Ishikawa (cell line): ENCODE data around the gene CCDC57.

ENCODE experiments used
- CEBPB ChIP-seq: IDR thresholded peaks from 2 replicates; pipeline ENCODE4 v1.6.1; 2012
- CREB1 ChIP-seq: IDR thresholded peaks from 2 replicates; pipeline ENCODE4 v1.6.1; 2012; ENCODE audit warnings: low read depth
- EGR1 ChIP-seq: IDR thresholded peaks from 2 replicates; pipeline ENCODE4 v1.6.1; 2012
- EP300 ChIP-seq: IDR thresholded peaks from 2 replicates; pipeline ENCODE4 v1.6.1; 2012; ENCODE audit warnings: borderline replicate concordance
- FOXM1 ChIP-seq: IDR thresholded peaks from 2 replicates; pipeline ENCODE4 v1.6.1; 2012; ENCODE audit warnings: low read depth, borderline replicate concordance
- NFIC ChIP-seq: IDR thresholded peaks from 2 replicates; pipeline ENCODE4 v1.6.1; 2012
- RAD21 ChIP-seq: IDR thresholded peaks from 2 replicates; pipeline ENCODE4 v1.6.1; 2012; ENCODE audit warnings: low read depth
- TAF1 ChIP-seq: IDR thresholded peaks from 2 replicates; pipeline ENCODE4 v1.6.1; 2012; ENCODE audit warnings: low read depth, mild to moderate bottlenecking
- TCF12 ChIP-seq: IDR thresholded peaks from 2 replicates; pipeline ENCODE4 v1.6.1; 2012; ENCODE audit warnings: low read depth
- TEAD4 ChIP-seq: IDR thresholded peaks from 2 replicates; pipeline ENCODE4 v1.6.1; 2012
- USF1 ChIP-seq: IDR thresholded peaks from 2 replicates; pipeline ENCODE4 v1.6.1; 2012
- YY1 ChIP-seq: IDR thresholded peaks from 2 replicates; pipeline ENCODE4 v1.6.1; 2012; ENCODE audit warnings: low read depth
- ZBTB7A ChIP-seq: IDR thresholded peaks from 2 replicates; pipeline ENCODE4 v1.6.1; 2012; ENCODE audit warnings: low read depth
- TF ChIP-seq, protein P1 (sequence below): IDR thresholded peaks from 2 replicates; pipeline ENCODE4 v1.6.1; 2012; ENCODE audit warnings: low read depth, mild to moderate bottlenecking
- TF ChIP-seq, protein P2 (sequence below): IDR thresholded peaks from 2 replicates; pipeline ENCODE4 v1.6.1; 2012

Gene CCDC57

DNA sequence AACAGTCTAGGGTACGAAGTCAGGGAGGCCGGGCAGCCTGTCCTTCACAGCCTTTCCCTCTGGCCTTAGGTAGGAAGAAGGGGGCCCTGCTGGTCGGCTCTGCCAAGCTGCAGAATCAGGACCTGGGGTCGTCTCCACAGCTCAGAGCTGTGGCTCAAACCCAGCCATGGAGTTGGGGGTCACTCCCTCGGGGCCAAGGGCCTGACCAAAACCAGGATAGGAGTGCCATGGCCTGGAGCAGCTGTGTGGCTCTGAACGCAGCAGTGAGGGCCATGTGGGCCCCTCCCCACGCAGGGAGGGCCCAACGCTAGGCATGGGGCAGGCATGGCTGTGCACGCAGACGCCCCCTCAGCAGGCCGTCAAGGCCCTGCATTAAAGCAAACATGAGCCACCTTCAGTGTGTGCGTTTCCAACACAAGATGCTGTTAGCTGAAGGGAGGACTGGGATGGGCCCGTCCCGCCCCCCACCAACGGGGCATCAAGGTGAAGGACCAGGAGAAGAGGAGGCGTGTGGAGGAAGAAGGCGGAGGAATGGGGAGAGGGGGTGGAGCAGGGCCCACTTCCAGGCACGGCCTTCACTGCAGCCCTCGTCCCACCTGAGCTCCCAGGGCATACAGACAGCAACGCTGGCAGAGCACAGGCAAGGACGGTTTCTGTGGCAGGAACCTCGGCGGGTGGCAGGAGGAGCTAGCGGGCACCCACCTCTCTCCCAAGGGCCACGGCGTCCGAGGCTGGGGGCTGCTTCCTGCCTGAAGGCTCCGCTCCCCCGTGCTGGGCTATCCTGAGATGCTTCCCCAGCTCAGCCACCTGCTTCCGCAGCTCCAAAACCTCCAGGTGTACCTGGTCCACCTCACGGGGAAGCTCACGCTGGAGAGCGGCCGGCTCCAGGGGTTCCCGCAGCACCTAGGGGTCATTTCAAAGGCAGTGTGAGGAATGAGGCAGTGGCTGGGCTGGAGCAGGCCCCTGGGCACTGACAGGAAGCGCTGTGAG, 55.3 kb downstream of the CCDC57 start:
- TF ChIP-seq EGR1 (no peak), FOXM1 (no peak), TCF12 (no peak), TEAD4 (no peak)
- TF ChIP-seq, protein P1, sequence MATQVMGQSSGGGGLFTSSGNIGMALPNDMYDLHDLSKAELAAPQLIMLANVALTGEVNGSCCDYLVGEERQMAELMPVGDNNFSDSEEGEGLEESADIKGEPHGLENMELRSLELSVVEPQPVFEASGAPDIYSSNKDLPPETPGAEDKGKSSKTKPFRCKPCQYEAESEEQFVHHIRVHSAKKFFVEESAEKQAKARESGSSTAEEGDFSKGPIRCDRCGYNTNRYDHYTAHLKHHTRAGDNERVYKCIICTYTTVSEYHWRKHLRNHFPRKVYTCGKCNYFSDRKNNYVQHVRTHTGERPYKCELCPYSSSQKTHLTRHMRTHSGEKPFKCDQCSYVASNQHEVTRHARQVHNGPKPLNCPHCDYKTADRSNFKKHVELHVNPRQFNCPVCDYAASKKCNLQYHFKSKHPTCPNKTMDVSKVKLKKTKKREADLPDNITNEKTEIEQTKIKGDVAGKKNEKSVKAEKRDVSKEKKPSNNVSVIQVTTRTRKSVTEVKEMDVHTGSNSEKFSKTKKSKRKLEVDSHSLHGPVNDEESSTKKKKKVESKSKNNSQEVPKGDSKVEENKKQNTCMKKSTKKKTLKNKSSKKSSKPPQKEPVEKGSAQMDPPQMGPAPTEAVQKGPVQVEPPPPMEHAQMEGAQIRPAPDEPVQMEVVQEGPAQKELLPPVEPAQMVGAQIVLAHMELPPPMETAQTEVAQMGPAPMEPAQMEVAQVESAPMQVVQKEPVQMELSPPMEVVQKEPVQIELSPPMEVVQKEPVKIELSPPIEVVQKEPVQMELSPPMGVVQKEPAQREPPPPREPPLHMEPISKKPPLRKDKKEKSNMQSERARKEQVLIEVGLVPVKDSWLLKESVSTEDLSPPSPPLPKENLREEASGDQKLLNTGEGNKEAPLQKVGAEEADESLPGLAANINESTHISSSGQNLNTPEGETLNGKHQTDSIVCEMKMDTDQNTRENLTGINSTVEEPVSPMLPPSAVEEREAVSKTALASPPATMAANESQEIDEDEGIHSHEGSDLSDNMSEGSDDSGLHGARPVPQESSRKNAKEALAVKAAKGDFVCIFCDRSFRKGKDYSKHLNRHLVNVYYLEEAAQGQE: no peak

DNA sequence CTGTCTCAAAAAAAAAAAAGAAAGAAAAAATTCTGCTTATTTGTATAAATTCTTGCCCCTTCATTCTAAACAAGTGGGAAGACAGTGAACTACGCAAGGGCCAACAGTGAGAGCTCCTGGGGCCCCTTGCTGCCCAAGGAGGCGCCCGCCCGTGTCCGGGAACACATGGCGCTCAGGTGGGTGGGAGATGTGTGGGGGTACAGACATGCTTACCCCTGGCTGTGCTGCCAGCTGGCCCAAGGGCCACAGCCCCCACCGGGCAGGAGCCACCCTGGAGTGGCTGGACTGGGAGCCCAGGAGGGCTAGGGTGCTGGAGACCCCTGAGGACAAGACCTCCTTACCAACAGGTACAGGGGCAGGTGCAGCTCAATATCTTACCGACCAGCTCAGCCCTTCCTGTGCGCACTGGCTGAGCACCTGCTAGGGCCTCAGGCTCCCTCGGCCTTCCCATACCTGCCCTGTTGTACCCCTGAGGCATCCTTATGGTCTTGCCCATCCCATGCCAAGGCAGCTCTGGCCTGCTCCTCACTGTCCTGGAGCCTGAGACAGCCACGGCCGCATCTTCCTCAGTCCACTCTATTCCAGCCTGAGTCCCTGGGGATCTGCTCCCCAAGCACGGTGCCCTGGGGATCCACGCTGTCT, 56.2 kb downstream of the CCDC57 start:
- no peak for TF ChIP-seq USF1
- TF ChIP-seq, protein P2, sequence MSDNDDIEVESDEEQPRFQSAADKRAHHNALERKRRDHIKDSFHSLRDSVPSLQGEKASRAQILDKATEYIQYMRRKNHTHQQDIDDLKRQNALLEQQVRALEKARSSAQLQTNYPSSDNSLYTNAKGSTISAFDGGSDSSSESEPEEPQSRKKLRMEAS: no peak
- TF ChIP-seq CREB1: no peak
- no peak for TF ChIP-seq CEBPB
- TF ChIP-seq TAF1: no peak
- TF ChIP-seq, protein P1: no peak
- TF ChIP-seq TCF12: no peak
- no peak for TF ChIP-seq TEAD4
- TF ChIP-seq RAD21: no peak
- no peak for TF ChIP-seq YY1
- no peak for TF ChIP-seq NFIC
- no peak for TF ChIP-seq FOXM1
- TF ChIP-seq EP300: no peak
- no peak for TF ChIP-seq ZBTB7A
- no peak for TF ChIP-seq EGR1

DNA sequence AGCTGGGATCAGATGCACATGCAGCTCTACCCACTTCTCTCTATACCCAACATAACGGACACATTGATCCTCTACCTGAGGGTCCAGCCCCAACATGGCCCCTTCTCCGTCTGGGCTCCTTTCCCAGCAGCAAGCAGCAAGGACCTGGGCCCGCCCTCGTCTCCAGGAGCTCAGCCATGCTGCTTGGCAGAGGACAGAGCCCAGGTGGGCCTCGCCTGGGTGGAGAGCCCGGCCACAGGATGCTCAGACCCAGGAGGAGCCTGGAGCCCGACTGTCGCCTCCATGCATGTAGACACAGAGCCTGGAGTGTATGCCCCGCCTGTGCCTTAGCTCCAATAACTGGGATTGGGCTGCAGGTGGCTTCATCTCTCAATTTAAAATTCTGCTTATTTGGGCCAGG, 57.0 kb downstream of the CCDC57 start:
- TF ChIP-seq EP300 (no peak), TCF12 (no peak), CEBPB (no peak), TEAD4 (no peak), USF1 (no peak), TAF1 (no peak), YY1 (no peak), ZBTB7A (no peak), FOXM1 (no peak), RAD21 (no peak), CREB1 (no peak), EGR1 (no peak), NFIC (no peak)
- TF ChIP-seq, protein P2: no peak
- TF ChIP-seq, protein P1: no peak

- TF ChIP-seq EGR1 (no peak), CEBPB (no peak), NFIC (no peak), EP300 (no peak), FOXM1 (no peak), CREB1 (no peak), TAF1 (no peak), YY1 (no peak), RAD21 (no peak), USF1 (no peak), ZBTB7A (no peak), TCF12 (no peak), TEAD4 (no peak)
- TF ChIP-seq, protein P2: no peak
- TF ChIP-seq, protein P1: no peak
Measured at GRCh38 chr17:82154881-82155331, 57.7 kb downstream of the CCDC57 start.
